HG03457 (cell line): ENCODE measurements around the gene CCNO.

Source experiments
- ATAC-seq: cut with Tn5 transposase; IDR thresholded peaks from one replicate; pipeline ENCODE4 v1.9.1; 2021; ENCODE audit warnings: moderate number of reproducible peaks; ENCODE audit not compliant: unreplicated experiment

CCNO gene

GRCh38 chr5:55222985-55223811 lies 10.2 kb downstream of the CCNO start:
- no peak for ATAC-seq

GRCh38 chr5:55222092-55222984 lies 11.1 kb downstream of the CCNO start:
- no peak for ATAC-seq

- ATAC-seq, result no peak
Measured at GRCh38 chr5:55220433-55221185, 12.8 kb downstream of the CCNO start.

- ATAC-seq, result no peak
Measured at GRCh38 chr5:55219770-55220169, 13.6 kb downstream of the CCNO start.

GRCh38 chr5:55218967-55219366 lies 14.4 kb downstream of the CCNO start:
- ATAC-seq, result no peak

GRCh38 chr5:55211184-55211874 lies 22.1 kb downstream of the CCNO start:
- no peak for ATAC-seq

- ATAC-seq, result no peak
Measured at GRCh38 chr5:55205001-55205400, 28.4 kb downstream of the CCNO start.

GRCh38 chr5:55191165-55191564 lies 42.2 kb downstream of the CCNO start:
- ATAC-seq, result no peak

- ATAC-seq, result no peak
Measured at GRCh38 chr5:55188656-55189540, 44.5 kb downstream of the CCNO start.

GRCh38 chr5:55187370-55187769 lies 46.0 kb downstream of the CCNO start:
- no peak for ATAC-seq
